Measurements from ENCODE around the gene LAMB4. TPM values are rescaled to one million over a fixed set of nuclear protein-coding genes. Genes with fewer than 3 reads are reported as not detected.

The LAMB4 gene
- total RNA-seq, 1 donor, result 0.45 TPM

GRCh38 chr7:108129018-108129965 is 869 bp downstream of the LAMB4 start:
- DNase-seq (ENCODE audit: low read depth), result peak; percentile 28
- no peak for TF ChIP-seq CTCF (IDR thresholded peaks at IDR 0.05; ENCODE audit: insufficient read depth, low read length)

GRCh38 chr7:108128514-108128913 is 1.6 kb downstream of the LAMB4 start:
- TF ChIP-seq CTCF (IDR thresholded peaks at IDR 0.05; ENCODE audit: insufficient read depth, low read length), result no peak
- no peak for DNase-seq (ENCODE audit: low read depth)
- no peak overlapping the region for H3K4me3 ChIP-seq (ENCODE audit: low read depth, low read length)

More at GRCh38 chr7:108129018-108129965, 869 bp downstream of the LAMB4 start:
- H3K4me3 ChIP-seq (ENCODE audit: low read depth, low read length), result no peak overlapping the region

GRCh38 chr7:108127461-108127860 is 2.7 kb downstream of the LAMB4 start:
- no peak overlapping the region for H3K4me3 ChIP-seq (ENCODE audit: low read depth, low read length)
- no peak for DNase-seq (ENCODE audit: low read depth)
- no peak for TF ChIP-seq CTCF (IDR thresholded peaks at IDR 0.05; ENCODE audit: insufficient read depth, low read length)

GRCh38 chr7:108124820-108125219 is 5.3 kb downstream of the LAMB4 start:
- no peak for TF ChIP-seq CTCF (IDR thresholded peaks at IDR 0.05; ENCODE audit: insufficient read depth, low read length)
- peak; percentile 47 for DNase-seq (ENCODE audit: low read depth)
- no peak overlapping the region for H3K4me3 ChIP-seq (ENCODE audit: low read depth, low read length)

GRCh38 chr7:108122181-108122580 is 8.0 kb downstream of the LAMB4 start:
- no peak for DNase-seq (ENCODE audit: low read depth)
- no peak overlapping the region for H3K4me3 ChIP-seq (ENCODE audit: low read depth, low read length)
- TF ChIP-seq CTCF (IDR thresholded peaks at IDR 0.05; ENCODE audit: insufficient read depth, low read length), result no peak

- no peak for TF ChIP-seq CTCF (IDR thresholded peaks at IDR 0.05; ENCODE audit: insufficient read depth, low read length)
- DNase-seq (ENCODE audit: low read depth), result no peak
- no peak overlapping the region for H3K4me3 ChIP-seq (ENCODE audit: low read depth, low read length)
Observed at GRCh38 chr7:108120933-108121332, 9.2 kb downstream of the LAMB4 start.
